ENCODE measurements around the gene SIK3.

The SIK3 gene

GRCh38 chr11:116984186-116984585, 114.0 kb downstream of the SIK3 start:
- DNase-seq (ENCODE audit: low read depth), result peak; percentile 52
- TF ChIP-seq, protein P1, sequence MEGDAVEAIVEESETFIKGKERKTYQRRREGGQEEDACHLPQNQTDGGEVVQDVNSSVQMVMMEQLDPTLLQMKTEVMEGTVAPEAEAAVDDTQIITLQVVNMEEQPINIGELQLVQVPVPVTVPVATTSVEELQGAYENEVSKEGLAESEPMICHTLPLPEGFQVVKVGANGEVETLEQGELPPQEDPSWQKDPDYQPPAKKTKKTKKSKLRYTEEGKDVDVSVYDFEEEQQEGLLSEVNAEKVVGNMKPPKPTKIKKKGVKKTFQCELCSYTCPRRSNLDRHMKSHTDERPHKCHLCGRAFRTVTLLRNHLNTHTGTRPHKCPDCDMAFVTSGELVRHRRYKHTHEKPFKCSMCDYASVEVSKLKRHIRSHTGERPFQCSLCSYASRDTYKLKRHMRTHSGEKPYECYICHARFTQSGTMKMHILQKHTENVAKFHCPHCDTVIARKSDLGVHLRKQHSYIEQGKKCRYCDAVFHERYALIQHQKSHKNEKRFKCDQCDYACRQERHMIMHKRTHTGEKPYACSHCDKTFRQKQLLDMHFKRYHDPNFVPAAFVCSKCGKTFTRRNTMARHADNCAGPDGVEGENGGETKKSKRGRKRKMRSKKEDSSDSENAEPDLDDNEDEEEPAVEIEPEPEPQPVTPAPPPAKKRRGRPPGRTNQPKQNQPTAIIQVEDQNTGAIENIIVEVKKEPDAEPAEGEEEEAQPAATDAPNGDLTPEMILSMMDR (IDR thresholded peaks at IDR 0.05; ENCODE audit: low read depth, low read length), result no peak
- TF ChIP-seq POLR2A (IDR thresholded peaks at IDR 0.05; ENCODE audit: extremely low read depth, insufficient read length) (no peak), MYC (IDR thresholded peaks at IDR 0.05; ENCODE audit: low read depth, low read length) (no peak), MAX (IDR thresholded peaks at IDR 0.05; ENCODE audit: low read depth, low read length) (no peak)
- peak overlapping the region; percentile 37 for H3K4me3 ChIP-seq (ENCODE audit: low read depth, low read length)

DNA sequence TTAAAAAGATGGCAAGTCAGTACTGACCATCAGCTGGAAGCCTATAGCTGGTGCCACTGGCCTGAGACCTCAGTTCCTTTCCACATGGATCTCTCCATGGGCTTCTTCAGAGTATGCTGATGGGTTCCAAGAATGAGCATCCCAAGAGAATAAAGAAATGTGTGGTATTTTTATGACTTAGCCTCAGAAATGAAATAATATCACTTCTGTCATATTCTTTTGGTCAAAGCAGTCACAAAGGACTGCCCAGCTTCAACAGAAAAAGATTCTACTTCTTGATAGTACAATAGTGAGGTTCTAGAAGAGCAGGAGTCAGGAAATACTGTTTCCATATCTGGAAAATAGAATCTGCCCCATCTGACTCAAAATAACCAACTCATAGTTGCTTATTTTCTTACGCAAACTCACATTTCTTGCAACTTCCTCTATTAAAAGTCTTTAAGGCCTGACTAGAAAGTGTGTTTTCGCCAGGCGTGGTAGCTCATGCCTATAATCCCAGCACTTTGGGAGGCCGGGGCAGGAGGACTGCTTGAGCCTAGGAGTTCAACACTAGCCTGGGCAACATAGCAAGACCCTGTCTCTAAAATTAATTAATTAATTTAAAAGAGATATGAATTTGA, 116.9 kb downstream of the SIK3 start:
- DNase-seq (ENCODE audit: low read depth), result peak; percentile 87
- TF ChIP-seq MAX (IDR thresholded peaks at IDR 0.05; ENCODE audit: low read depth, low read length) (no peak; the same call in 1 of the 2 replicates), MYC (IDR thresholded peaks at IDR 0.05; ENCODE audit: low read depth, low read length) (peak; percentile 9; the same call in 1 of the 2 replicates)
- H3K4me3 ChIP-seq (ENCODE audit: low read depth, low read length), result no peak overlapping the region

DNA sequence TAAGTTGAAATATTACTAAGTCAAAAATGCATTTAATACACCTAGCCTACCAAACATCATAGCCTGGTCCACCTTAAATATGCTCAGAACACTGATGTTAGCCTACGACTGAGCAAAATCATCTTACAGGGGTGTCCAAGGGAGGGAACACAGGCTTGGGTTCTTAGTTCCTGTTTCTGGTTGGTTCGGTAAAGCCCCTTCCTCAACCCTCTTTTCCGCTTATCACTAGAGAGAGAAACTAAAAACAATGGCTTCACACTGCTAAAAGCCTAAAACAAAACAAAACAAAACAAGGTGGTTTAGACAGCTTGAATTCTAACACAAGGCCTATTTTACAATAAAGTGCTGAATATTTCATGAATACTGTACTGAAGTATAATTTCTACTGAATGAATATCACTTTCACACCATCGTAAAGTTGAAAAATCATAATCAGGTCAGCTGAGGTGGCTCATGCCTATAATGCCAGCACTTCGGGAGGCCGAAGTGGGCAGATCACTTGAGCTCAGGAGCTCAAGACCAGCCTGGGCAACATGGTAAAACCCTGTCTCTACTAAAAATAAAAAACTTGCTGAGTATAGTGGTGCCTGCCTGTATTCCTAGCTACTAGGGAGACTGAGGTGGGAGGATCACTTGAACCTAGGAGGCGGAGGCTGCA, 118.0 kb downstream of the SIK3 start:
- no peak overlapping the region for H3K4me3 ChIP-seq (ENCODE audit: low read depth, low read length)
- no peak for TF ChIP-seq MYC (IDR thresholded peaks at IDR 0.05; ENCODE audit: low read depth, low read length)
- TF ChIP-seq POLR2A (IDR thresholded peaks at IDR 0.05; ENCODE audit: extremely low read depth, insufficient read length), result no peak
- TF ChIP-seq, protein P1 (IDR thresholded peaks at IDR 0.05; ENCODE audit: low read depth, low read length), result no peak
- TF ChIP-seq MAX (IDR thresholded peaks at IDR 0.05; ENCODE audit: low read depth, low read length), result no peak
- DNase-seq (ENCODE audit: low read depth), result peak; percentile 77

- no peak overlapping the region for H3K4me3 ChIP-seq (ENCODE audit: low read depth, low read length)
- TF ChIP-seq, protein P1 (IDR thresholded peaks at IDR 0.05; ENCODE audit: low read depth, low read length), result no peak
- TF ChIP-seq POLR2A (IDR thresholded peaks at IDR 0.05; ENCODE audit: extremely low read depth, insufficient read length), result no peak
- no peak for TF ChIP-seq MAX (IDR thresholded peaks at IDR 0.05; ENCODE audit: low read depth, low read length)
- TF ChIP-seq MYC (IDR thresholded peaks at IDR 0.05; ENCODE audit: low read depth, low read length), result no peak
- DNase-seq (ENCODE audit: low read depth), result no peak
Observed at GRCh38 chr11:116976941-116977570, 121.2 kb downstream of the SIK3 start.

GRCh38 chr11:116975661-116976060, 122.6 kb downstream of the SIK3 start:
- no peak for DNase-seq (ENCODE audit: low read depth)
- H3K4me3 ChIP-seq (ENCODE audit: low read depth, low read length), result no peak overlapping the region
- TF ChIP-seq MAX (IDR thresholded peaks at IDR 0.05; ENCODE audit: low read depth, low read length), result no peak
- TF ChIP-seq POLR2A (IDR thresholded peaks at IDR 0.05; ENCODE audit: extremely low read depth, insufficient read length), result no peak
- no peak for TF ChIP-seq MYC (IDR thresholded peaks at IDR 0.05; ENCODE audit: low read depth, low read length)
- TF ChIP-seq, protein P1 (IDR thresholded peaks at IDR 0.05; ENCODE audit: low read depth, low read length), result no peak

DNA sequence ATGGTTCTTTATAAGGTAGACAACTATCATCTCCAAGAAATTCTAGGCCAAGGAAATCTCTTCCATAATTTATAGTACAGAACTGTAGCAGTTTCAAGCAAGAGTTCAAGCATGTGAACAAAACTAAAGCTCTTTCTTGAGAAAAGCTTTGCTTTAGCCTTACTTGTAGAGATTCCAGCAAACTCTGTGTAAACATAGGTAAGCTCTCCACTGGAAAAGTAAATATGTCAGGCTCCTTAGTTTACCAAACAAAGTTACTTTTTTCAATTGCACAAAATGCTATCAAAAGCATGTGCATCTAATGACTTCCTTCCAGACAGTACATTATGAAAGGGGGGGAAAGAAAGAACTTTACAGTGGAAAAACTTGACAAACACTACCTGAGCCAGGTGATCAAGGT, 125.0 kb downstream of the SIK3 start:
- TF ChIP-seq MAX (IDR thresholded peaks at IDR 0.05; ENCODE audit: low read depth, low read length), result no peak
- DNase-seq (ENCODE audit: low read depth), result no peak
- no peak overlapping the region for H3K4me3 ChIP-seq (ENCODE audit: low read depth, low read length)
